Measurements from ENCODE around the gene ACSM6.

ACSM6 gene

GRCh38 chr10:95268438-95268837, 74.4 kb downstream of the ACSM6 start:
- no peak for DNase-seq (ENCODE audit: low read depth in 2 of 2)

GRCh38 chr10:95273393-95274312, 79.6 kb downstream of the ACSM6 start:
- no peak for DNase-seq (ENCODE audit: low read depth in 2 of 2)

GRCh38 chr10:95275726-95276366, 81.8 kb downstream of the ACSM6 start:
- DNase-seq (ENCODE audit: low read depth in 2 of 2), result no peak

GRCh38 chr10:95276367-95277200, 82.5 kb downstream of the ACSM6 start:
- DNase-seq (ENCODE audit: low read depth in 2 of 2), result no peak

GRCh38 chr10:95277201-95277570, 83.1 kb downstream of the ACSM6 start:
- DNase-seq (ENCODE audit: low read depth in 2 of 2), result no peak

GRCh38 chr10:95277614-95278013, 83.6 kb downstream of the ACSM6 start:
- no peak for DNase-seq (ENCODE audit: low read depth in 2 of 2)
